Right atrium auricular region (tissue), 2 donors: ENCODE results near the gene GINS1. TPM values are rescaled to one million over a fixed set of nuclear protein-coding genes. Genes with fewer than 3 reads are reported as not detected.

Experiments
- DNase-seq: peaks from one replicate; pipeline ENCODE4 v3.0.0-alpha.2; 2019; ENCODE audit warnings: low spot score
- H3K27ac ChIP-seq, 2 donors: fragments of 200-600 bp; sonication (generic); 1 replicate in 1 of 2; 2 replicates in 1 of 2; pipeline ENCODE4 v1.5.1; 2016 to 2019
- H3K27me3 ChIP-seq, 2 donors: fragments of 200-600 bp; sonication (generic); one replicate each; pipeline versions ENCODE4 v1.5.1 to v1.6.0; 2017 to 2019
- H3K36me3 ChIP-seq: fragments of 200-600 bp; sonication (generic); one replicate; pipeline ENCODE4 v1.5.1; 2016
- H3K4me1 ChIP-seq, 2 donors: fragments of 200-600 bp; sonication (generic); one replicate each; pipeline versions ENCODE4 v1.5.1 to v1.6.0; 2017 to 2019
- H3K4me3 ChIP-seq, 2 donors: fragments of 200-600 bp; sonication (generic); 1 replicate in 1 of 2; 2 replicates in 1 of 2; pipeline ENCODE4 v1.5.1; 2017 to 2019; ENCODE audit warnings: mild to moderate bottlenecking in 1 of 2, moderate library complexity in 1 of 2
- H3K9me3 ChIP-seq, 2 donors: fragments of 200-600 bp; sonication (generic); one replicate each; pipeline ENCODE4 v1.5.1; 2019
- CTCF ChIP-seq, 2 donors: fragments of 200-600 bp; sonication (generic); IDR thresholded peaks; one replicate each; pipeline ENCODE4 v1.5.1; 2019; ENCODE audit warnings: antibody characterized with exemption in 2 of 2
- total RNA-seq, 2 donors: library from RNA; depleted of rRNA; stranded (reverse); fragments of >200 nt; gene quantifications; one replicate each; pipeline ENCODE4 v1.1.0, GENCODE V29; 2016

The GINS1 gene
- total RNA-seq, 2 donors from 2014 or later: 0.33 to 0.35 TPM

GRCh38 chr20:25493137-25493536 lies 85.7 kb downstream of the GINS1 start:
- no peaks in the 10 kb centered on the region for H3K36me3 ChIP-seq
- no peak overlapping the region for H3K4me3 ChIP-seq
- no peaks in the 10 kb centered on the region for H3K27me3 ChIP-seq
- no peak for TF ChIP-seq CTCF (IDR thresholded peaks at IDR 0.05)
- no peaks in the 10 kb centered on the region for H3K9me3 ChIP-seq
- H3K27ac ChIP-seq: no peak overlapping the region
- H3K4me1 ChIP-seq: no peaks in the 10 kb centered on the region
- DNase-seq: no peak

- DNase-seq: no peak
- no peak overlapping the region for H3K4me3 ChIP-seq
- no peaks in the 10 kb centered on the region for H3K9me3 ChIP-seq
- no peaks in the 10 kb centered on the region for H3K4me1 ChIP-seq
- no peak for TF ChIP-seq CTCF (IDR thresholded peaks at IDR 0.05)
- no peaks in the 10 kb centered on the region for H3K27me3 ChIP-seq
- no peaks in the 10 kb centered on the region for H3K36me3 ChIP-seq
- no peak overlapping the region for H3K27ac ChIP-seq
These were observed 86.5 kb downstream of the GINS1 start for GRCh38 chr20:25493748-25494505.

GRCh38 chr20:25494506-25495188 lies 87.2 kb downstream of the GINS1 start:
- Histone ChIP-seq H3K9me3 (no peaks in the 10 kb centered on the region), H3K27ac (no peak overlapping the region), H3K4me3 (no peak overlapping the region), H3K4me1 (no peaks in the 10 kb centered on the region), H3K36me3 (no peaks in the 10 kb centered on the region), H3K27me3 (no peaks in the 10 kb centered on the region)
- no peak for DNase-seq
- TF ChIP-seq CTCF (IDR thresholded peaks at IDR 0.05): no peak

GRCh38 chr20:25495189-25495824 lies 87.8 kb downstream of the GINS1 start:
- Histone ChIP-seq H3K4me3 (no peak overlapping the region), H3K4me1 (no peaks in the 10 kb centered on the region), H3K27ac (no peak overlapping the region), H3K9me3 (no peaks in the 10 kb centered on the region), H3K36me3 (no peaks in the 10 kb centered on the region), H3K27me3 (no peaks in the 10 kb centered on the region)
- DNase-seq: no peak
- no peak for TF ChIP-seq CTCF (IDR thresholded peaks at IDR 0.05)

- Histone ChIP-seq H3K4me3 (no peak overlapping the region), H3K27me3 (no peaks in the 10 kb centered on the region), H3K4me1 (no peaks in the 10 kb centered on the region), H3K36me3 (no peaks in the 10 kb centered on the region), H3K27ac (no peak overlapping the region), H3K9me3 (no peaks in the 10 kb centered on the region)
- no peak for DNase-seq
- TF ChIP-seq CTCF (IDR thresholded peaks at IDR 0.05): no peak
These were observed 88.9 kb downstream of the GINS1 start for GRCh38 chr20:25496165-25496967.
